ENCODE results near the gene CYTH4.

Gene CYTH4

DNA sequence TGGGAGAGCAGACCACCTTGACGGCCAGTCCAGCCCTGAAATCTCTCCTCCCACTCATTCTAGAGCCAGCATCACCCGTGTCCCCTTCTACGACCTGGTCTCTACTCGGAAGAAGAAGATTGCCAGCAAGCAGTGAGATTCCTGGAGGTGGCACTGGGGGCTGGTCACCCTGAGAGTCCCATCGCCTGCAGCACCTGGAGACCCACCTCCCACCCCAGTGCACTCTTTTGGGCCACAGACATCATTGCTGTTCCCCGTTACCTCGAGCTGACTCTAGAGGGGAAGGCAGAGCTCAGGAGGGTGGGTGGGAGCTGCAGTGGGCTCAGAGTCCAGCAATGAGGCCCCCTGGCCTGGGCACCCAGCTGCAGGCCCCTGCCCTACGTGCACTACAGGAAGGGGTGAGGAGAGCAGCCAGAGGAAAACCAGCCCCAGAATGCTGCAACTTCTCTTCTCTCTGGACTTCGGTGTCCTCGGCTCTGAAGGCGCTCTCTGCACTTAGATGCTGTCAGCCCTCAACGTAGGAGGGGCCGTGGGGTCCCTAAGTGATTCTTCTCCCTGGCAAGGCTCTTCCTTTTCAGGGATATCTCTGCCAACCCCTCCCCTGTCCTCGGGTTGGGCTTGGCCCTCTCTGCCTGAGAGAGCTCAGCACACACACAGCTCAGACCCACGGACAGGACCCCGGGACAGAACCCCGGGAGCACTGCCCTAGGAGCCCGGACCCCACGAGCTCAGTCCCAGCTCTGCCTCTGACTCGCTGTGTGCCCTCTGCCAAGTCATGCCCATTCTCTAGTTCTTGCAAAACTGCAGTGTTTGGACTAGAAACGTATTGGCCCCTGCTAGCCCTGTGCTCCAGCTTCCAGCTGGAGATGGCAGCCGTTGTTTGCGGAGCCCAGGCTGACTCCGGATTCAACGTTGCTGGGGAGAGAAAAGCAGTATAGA lies 31.3 kb downstream of the CYTH4 start:
- no peak for DNase-seq (ENCODE audit: extremely low read depth, low read depth)
- TF ChIP-seq, protein P1, sequence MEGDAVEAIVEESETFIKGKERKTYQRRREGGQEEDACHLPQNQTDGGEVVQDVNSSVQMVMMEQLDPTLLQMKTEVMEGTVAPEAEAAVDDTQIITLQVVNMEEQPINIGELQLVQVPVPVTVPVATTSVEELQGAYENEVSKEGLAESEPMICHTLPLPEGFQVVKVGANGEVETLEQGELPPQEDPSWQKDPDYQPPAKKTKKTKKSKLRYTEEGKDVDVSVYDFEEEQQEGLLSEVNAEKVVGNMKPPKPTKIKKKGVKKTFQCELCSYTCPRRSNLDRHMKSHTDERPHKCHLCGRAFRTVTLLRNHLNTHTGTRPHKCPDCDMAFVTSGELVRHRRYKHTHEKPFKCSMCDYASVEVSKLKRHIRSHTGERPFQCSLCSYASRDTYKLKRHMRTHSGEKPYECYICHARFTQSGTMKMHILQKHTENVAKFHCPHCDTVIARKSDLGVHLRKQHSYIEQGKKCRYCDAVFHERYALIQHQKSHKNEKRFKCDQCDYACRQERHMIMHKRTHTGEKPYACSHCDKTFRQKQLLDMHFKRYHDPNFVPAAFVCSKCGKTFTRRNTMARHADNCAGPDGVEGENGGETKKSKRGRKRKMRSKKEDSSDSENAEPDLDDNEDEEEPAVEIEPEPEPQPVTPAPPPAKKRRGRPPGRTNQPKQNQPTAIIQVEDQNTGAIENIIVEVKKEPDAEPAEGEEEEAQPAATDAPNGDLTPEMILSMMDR (IDR thresholded peaks at IDR 0.05; ENCODE audit: low read depth, low read length), result no peak

DNA sequence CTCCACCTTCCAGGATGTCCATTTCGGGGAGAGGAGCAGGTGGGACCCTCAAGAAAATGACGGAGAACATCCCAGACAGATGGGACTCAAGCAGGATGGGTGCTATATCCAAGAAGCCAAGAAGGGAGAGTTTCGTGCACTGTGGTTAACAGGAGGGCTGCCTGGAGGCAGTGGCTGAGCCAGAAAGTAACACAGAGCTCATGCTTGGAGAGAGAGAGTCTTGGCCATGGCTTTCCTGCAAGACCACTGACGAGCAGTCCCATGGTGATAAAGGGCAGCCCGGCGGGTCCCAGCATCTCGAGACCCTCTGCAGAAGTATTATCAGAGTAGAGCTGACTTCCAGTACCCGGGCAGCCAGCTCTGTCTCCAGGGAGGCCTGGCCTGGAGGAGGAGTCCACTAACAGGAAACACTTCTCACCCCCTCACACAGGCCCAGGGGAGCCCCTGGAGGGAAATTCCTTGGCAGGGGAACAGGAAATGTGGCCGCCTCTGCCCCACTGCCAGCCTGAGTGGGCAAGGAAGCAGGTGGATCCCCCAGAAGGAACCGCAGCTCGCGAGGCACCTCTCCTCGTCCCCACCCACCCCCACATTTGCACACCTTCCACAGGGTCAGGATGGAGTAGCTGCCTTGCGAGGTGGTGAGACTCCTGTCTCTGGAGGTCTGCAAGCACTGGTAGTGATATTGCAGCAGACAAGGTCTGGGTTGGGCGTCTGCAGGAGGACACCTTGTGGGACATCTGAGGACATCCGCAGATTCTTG lies 32.2 kb downstream of the CYTH4 start:
- TF ChIP-seq, protein P1 (IDR thresholded peaks at IDR 0.05; ENCODE audit: low read depth, low read length), result no peak
- no peak for DNase-seq (ENCODE audit: extremely low read depth, low read depth)

DNA sequence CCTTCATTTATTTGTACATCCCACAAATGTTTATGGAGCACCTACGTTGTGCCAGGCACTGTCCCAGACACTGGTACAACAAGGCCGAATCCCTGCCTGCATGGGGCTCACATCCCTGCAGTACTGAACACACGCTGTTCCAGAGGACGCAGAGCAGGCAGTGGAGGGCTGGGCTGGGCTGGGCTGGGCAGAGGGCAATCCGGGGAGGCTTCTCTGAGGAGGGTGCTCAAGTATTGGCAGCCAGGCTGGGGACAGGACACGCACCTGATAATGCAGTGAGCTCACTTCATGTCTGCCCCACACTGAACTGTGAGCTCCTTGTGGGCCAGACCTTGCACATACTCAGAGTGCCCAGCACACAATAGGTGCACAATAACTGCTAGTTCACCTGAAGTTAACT lies 34.1 kb downstream of the CYTH4 start:
- no peak for DNase-seq (ENCODE audit: extremely low read depth, low read depth)
- TF ChIP-seq, protein P1 (IDR thresholded peaks at IDR 0.05; ENCODE audit: low read depth, low read length), result no peak

DNA sequence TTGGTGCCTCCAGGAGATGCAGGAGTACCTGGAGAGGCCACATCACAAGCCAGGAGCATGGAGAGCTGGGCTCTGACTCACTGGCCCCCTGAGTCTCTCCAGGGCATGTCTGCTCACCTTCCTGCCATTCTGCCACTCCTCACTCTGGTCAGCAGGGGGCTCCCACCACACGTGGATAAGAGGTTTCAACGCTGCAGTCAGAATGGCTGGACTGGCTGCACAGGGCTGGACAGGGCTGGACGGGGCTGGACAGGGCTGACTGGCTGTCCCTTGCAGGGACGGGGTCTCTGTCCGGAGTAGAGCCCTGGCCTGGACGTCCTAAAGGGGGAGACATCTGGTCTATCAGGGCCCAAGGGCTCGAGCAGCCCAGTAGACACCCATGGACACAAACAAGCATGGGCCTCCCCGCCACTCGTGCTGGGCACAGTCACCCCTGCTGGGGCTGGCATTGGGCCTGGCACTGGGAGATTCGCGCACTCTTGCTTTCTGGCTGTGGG lies 34.6 kb downstream of the CYTH4 start:
- peak; percentile 61 for DNase-seq (ENCODE audit: extremely low read depth, low read depth)
- TF ChIP-seq, protein P1 (IDR thresholded peaks at IDR 0.05; ENCODE audit: low read depth, low read length), result peak; percentile 97

DNA sequence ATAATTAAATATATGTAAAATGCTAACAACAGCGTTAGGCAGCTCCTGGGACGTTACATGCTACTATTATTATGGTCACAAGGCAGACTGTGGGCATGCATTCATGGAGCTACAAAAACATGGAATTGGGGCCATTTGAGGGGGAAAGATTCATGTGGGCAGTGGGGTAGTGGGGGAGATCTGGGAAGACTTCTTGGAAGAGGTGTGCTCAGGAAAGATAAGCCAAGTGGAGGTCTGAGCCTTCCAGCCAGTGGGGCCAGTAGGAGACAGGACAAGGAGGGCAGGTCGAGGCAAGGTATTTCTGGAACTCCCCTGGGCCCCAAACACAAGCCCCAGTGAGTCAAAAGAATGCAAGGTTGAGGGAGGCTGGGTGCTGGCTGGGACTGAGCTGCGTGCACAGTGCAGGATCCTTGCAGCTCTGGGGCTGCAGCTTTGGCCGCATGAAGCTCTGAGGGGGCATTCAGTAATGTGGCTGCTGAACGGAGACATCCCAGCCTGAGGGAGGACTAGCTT lies 35.4 kb downstream of the CYTH4 start:
- DNase-seq (ENCODE audit: extremely low read depth, low read depth), result no peak
- TF ChIP-seq, protein P1 (IDR thresholded peaks at IDR 0.05; ENCODE audit: low read depth, low read length), result no peak

DNA sequence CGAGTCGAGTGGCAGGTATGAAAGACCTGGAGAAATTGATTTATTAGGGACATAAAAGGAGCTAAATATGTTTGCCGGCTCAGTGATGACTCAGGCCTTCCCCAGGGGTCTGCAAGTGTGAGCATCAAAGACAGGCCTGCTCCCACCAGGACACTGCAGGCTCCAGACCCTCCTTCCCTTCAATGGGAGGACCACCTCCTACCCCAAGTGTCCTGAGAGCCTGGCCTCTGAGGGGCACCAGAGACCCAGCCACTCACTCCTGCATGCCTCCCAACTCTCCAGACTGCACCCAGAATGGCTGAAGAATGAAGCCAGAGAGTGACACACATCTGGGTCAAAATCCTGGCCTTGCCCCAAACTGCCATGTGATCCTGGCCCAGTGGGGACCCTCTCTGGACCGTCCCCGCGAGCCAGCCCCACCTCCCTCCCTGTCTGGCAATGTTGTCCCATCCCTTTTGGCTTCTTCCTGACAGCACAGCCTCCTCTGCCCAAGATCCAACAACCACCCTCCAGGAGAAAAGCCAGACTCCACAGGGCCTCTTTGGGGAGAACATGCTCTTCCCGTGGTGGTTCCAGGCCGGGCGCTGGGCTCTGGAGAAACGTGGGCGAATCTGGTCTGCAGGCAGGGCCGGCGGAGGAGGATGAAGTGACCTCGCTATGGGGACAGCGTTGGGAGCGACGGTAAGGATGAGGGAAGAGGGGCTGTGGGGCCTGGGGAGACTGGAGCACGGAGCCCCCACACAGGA lies 36.2 kb downstream of the CYTH4 start:
- DNase-seq (ENCODE audit: extremely low read depth, low read depth), result no peak
- TF ChIP-seq, protein P1 (IDR thresholded peaks at IDR 0.05; ENCODE audit: low read depth, low read length), result no peak

Data from AG09319 (cell line).